HFFc6 (cell line): ENCODE results near the gene CMA1. TPM values are rescaled to one million over a fixed set of nuclear protein-coding genes. Genes with fewer than 3 reads are reported as not detected.
"Not testable (repeated sequence)": the region's sequence is repeated elsewhere in the genome, so short reads cannot be mapped to it uniquely, and the experiment has no call there.

Source experiments
- DNase-seq: peaks from one replicate; pipeline ENCODE4 v3.0.0-alpha.2; 2018
- H3K27ac Mint-ChIP-seq: 2 replicates; pipeline ENCODE4 v1.8.0; 2020; ENCODE audit warnings: mild to moderate bottlenecking, mixed read lengths
- H3K27me3 Mint-ChIP-seq: 2 replicates; pipeline ENCODE4 v1.8.0; 2021; ENCODE audit warnings: mild to moderate bottlenecking, moderate library complexity, mixed read lengths; ENCODE audit not compliant: insufficient read depth
- H3K36me3 Mint-ChIP-seq: 2 replicates; pipeline ENCODE4 v1.8.0; 2021; ENCODE audit warnings: low read depth, mixed read lengths
- H3K4me1 Mint-ChIP-seq: 2 replicates; pipeline ENCODE4 v1.8.0; 2020; ENCODE audit warnings: low read depth, mixed read lengths
- H3K4me3 Mint-ChIP-seq: 2 replicates; pipeline ENCODE4 v1.8.0; 2020; ENCODE audit warnings: mild to moderate bottlenecking, moderate library complexity, mixed read lengths
- H3K9me3 Mint-ChIP-seq: 2 replicates; pipeline ENCODE4 v1.8.0; 2020; ENCODE audit warnings: mild to moderate bottlenecking, mixed read lengths
- total RNA-seq, 6 experiments: library from RNA; stranded (reverse); fragmentation: NEBNext Ultra II Directional; extraction: Animal tissue kit (Norgen Biotek cat#: 25700); gene quantifications; 2 replicates in 1 of 6; 3 replicates in 5 of 6; pipeline ENCODE4 v1.2.3, GENCODE V29; 2021
- TF ChIP-seq, protein P1 (sequence below): fragments of 200-600 bp; sonication (generic); IDR thresholded peaks from 2 replicates; pipeline ENCODE4 v1.5.0; 2021; ENCODE audit warnings: antibody characterized with exemption, mild to moderate bottlenecking

CMA1 gene
- total RNA-seq, 6 experiments from 2014 or later = not detected

DNA sequence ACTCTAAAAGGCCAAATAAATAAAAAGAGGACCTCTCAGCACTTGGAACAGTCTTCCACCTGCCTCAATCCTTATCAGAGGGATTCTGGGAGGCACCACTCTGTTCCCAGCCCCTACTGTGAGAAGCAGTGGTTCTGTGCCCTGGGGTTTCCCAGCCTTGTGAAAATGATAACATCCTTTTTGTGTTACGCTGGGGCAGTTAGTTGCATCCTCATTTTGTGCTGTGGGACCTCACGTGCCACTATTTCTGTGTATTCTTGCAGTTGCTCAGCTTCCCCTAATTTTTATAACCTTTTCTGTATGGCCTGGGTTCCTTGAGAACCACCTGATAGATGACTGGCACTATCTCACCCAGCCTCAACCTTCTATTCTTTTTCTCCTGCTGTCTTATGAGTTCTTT is 10.8 kb upstream of the CMA1 start:
- Mint-ChIP-seq H3K4me3 (no peak overlapping the region), H3K36me3 (no peaks in the 10 kb centered on the region), H3K9me3 (peaks cover 9% of the 10 kb centered on the region), H3K27me3 (peaks cover 2% of the 10 kb centered on the region; the same call in 1 of the 2 replicates), H3K4me1 (no peaks in the 10 kb centered on the region), H3K27ac (no peak overlapping the region)
- TF ChIP-seq, protein P1, sequence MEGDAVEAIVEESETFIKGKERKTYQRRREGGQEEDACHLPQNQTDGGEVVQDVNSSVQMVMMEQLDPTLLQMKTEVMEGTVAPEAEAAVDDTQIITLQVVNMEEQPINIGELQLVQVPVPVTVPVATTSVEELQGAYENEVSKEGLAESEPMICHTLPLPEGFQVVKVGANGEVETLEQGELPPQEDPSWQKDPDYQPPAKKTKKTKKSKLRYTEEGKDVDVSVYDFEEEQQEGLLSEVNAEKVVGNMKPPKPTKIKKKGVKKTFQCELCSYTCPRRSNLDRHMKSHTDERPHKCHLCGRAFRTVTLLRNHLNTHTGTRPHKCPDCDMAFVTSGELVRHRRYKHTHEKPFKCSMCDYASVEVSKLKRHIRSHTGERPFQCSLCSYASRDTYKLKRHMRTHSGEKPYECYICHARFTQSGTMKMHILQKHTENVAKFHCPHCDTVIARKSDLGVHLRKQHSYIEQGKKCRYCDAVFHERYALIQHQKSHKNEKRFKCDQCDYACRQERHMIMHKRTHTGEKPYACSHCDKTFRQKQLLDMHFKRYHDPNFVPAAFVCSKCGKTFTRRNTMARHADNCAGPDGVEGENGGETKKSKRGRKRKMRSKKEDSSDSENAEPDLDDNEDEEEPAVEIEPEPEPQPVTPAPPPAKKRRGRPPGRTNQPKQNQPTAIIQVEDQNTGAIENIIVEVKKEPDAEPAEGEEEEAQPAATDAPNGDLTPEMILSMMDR = no peak
- no peak for DNase-seq

DNA sequence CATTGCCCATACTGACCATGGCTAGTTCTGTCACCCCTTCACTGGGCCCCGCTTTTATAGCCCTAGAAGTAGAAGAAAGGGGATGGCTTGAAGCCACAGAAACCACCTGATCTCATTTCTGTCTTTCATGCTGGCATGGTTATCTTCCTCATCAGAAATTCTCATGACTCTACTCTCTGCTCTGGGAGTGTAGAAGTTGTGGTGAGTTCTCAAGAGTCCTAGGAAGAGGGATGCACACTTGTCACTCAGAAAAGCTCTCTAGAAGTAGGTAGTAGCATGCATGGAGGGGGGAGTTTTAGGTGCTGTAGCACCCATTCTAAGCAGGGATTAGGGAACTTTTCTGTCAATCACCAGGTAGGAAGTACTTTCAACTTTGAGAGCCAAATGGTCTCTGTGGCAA is 6.1 kb upstream of the CMA1 start:
- no peak overlapping the region for H3K27ac Mint-ChIP-seq
- H3K4me1 Mint-ChIP-seq = no peaks in the 10 kb centered on the region
- H3K36me3 Mint-ChIP-seq = no peaks in the 10 kb centered on the region
- TF ChIP-seq, protein P1 = no peak
- H3K4me3 Mint-ChIP-seq = no peak overlapping the region
- H3K9me3 Mint-ChIP-seq = peaks cover 9% of the 10 kb centered on the region
- no peak for DNase-seq
- peaks cover 1% of the 10 kb centered on the region; the same call in 1 of the 2 replicates for H3K27me3 Mint-ChIP-seq

DNA sequence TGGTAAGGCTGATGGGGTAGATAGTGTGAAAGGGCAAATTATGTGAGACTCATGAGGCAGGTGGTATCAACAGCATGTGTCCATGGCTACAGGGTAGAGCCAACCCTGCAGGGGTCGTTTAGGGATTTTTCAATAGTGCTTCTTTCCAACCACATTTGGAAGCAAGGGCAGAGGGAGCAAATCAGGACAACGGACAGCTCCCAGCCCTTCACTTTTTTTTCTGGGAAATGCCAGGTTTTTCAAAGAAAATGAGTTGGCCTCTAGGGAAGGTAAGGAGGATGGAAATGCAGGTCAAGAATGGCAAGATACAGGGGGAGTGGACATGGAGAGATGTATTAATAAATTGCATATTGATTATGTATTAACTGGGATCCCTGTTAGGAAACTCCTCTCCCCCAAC is 4.9 kb upstream of the CMA1 start:
- peaks cover 1% of the 10 kb centered on the region; the same call in 1 of the 2 replicates for H3K27me3 Mint-ChIP-seq
- peaks cover 9% of the 10 kb centered on the region for H3K9me3 Mint-ChIP-seq
- TF ChIP-seq, protein P1 = no peak
- no peak for DNase-seq
- H3K4me1 Mint-ChIP-seq = no peaks in the 10 kb centered on the region
- H3K36me3 Mint-ChIP-seq = no peaks in the 10 kb centered on the region
- H3K4me3 Mint-ChIP-seq = no peak overlapping the region
- H3K27ac Mint-ChIP-seq = no peak overlapping the region

DNA sequence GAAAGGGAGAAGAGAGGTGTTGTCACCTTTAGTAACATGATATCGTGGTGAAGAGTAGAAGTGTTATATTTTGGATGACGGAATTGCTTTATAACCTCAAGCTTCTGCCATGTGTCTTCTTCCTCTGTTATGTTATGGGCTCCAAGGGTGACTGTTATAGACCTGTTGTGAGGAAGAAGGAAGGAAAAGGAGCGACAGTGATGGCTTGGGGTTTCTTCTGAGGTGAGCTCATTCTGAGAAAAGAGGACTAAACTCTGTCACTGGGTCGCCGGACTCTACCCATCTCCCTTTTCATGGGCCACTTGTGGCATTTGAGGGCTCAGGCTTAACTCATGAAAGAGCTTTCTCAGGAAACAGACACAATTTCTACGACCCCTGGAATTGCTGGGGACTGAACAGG is 1.6 kb downstream of the CMA1 start:
- no peaks in the 10 kb centered on the region for H3K4me1 Mint-ChIP-seq
- no peak for DNase-seq
- peaks cover 4% of the 10 kb centered on the region for H3K9me3 Mint-ChIP-seq
- TF ChIP-seq, protein P1 = no peak
- H3K4me3 Mint-ChIP-seq = no peak overlapping the region
- no peak overlapping the region for H3K27ac Mint-ChIP-seq
- peaks cover 2% of the 10 kb centered on the region; the same call in 1 of the 2 replicates for H3K27me3 Mint-ChIP-seq
- H3K36me3 Mint-ChIP-seq = no peaks in the 10 kb centered on the region

DNA sequence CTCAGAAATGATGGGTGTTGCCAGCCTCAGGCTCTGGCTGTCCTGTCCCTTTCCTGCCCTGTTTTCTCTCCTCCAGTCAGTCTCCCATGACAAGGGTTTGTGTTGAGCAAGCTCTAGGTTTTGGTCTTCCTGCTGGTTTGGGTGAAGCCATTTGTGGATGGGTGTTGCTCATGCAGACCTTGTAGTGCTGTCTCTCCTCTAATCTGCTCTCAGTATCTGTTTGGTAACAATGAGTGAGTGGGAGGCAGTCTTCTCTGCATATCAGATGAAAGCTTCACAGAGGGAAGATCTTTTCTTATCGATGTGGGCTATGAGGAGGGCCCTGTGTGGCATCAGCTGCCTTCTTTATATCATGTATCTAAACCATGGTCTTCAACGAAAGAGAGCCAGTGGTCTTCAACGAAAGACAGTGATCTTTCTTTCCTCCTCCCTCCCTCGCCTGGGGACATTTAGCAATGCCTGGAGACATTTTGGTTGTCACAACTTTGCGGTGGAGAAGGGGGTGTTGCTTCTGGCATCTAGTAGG is 3.6 kb downstream of the CMA1 start:
- Mint-ChIP-seq H3K27ac (no peak overlapping the region), H3K9me3 (peaks cover 4% of the 10 kb centered on the region; the same call in 1 of the 2 replicates), H3K36me3 (no peaks in the 10 kb centered on the region), H3K4me1 (no peaks in the 10 kb centered on the region), H3K27me3 (peaks cover 5% of the 10 kb centered on the region; the same call in 1 of the 2 replicates), H3K4me3 (no peak overlapping the region)
- DNase-seq = no peak
- TF ChIP-seq, protein P1 = no peak

DNA sequence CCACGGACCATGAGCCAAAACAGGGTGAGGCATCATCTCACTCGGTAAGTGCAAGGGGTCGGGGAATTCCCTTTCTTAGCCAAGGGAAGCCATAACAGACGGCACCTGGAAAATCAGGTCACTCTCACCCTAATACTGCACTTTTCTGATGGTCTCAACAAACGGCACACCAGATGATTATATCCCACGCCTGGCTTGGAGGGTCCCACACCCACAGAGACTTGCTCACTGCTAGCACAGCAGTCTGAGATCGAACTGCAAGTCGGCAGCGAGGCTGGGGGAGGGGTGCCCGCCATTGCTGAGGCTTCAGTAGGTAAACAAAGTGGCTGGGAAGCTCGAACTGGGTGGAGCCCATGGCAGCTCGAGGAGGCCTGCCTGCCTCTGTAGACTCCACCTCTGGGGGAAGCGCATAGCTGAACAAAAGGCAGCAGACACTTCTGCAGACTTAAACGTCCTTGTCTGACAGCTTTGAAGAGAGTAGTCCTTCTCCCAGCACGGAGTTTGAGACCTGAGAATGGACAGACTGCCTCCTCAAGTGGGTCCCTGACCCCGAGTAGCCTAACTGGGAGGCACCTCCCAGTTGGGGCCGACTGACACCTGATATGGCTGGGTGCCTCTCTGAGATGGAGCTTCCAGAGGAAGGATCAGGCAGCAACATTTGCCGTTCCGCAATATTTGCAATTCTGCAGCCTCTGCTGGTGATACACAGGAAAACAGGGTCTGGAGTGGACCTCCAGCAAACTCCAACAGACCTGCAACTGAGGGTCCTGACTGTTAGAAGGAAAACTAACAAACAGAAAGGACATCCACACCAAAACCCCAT is 16.3 kb downstream of the CMA1 start:
- not testable (repeated sequence) for H3K4me1 Mint-ChIP-seq, H3K4me3 Mint-ChIP-seq, H3K36me3 Mint-ChIP-seq, H3K27ac Mint-ChIP-seq, H3K9me3 Mint-ChIP-seq, H3K27me3 Mint-ChIP-seq, DNase-seq
